HG03457 (cell line): Measurements from ENCODE around the gene CLIP1.

Experiments
- ATAC-seq: cut with Tn5 transposase; IDR thresholded peaks from one replicate; pipeline ENCODE4 v1.9.1; 2021; ENCODE audit warnings: moderate number of reproducible peaks; ENCODE audit not compliant: unreplicated experiment

Gene CLIP1

DNA sequence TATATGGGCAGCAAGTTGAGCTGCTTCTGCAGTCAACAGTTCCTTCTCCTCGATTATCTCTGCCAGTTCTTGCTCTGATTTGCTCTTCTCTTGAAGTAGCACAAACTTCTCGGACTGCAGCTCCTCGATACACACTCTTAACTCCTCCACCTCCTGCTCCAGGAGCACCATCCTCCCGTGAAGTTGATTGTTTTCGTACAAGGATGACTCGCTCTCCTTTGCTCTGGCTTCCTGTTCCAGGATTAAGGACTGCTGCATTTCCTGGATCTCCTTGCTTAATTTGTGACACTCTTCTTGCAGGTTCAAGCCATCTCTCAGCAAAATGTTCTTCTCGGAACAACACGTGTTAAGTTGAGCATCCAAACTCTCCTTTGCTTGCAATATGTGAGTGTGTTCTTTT lies 100.0 kb downstream of the CLIP1 start:
- no peak for ATAC-seq

DNA sequence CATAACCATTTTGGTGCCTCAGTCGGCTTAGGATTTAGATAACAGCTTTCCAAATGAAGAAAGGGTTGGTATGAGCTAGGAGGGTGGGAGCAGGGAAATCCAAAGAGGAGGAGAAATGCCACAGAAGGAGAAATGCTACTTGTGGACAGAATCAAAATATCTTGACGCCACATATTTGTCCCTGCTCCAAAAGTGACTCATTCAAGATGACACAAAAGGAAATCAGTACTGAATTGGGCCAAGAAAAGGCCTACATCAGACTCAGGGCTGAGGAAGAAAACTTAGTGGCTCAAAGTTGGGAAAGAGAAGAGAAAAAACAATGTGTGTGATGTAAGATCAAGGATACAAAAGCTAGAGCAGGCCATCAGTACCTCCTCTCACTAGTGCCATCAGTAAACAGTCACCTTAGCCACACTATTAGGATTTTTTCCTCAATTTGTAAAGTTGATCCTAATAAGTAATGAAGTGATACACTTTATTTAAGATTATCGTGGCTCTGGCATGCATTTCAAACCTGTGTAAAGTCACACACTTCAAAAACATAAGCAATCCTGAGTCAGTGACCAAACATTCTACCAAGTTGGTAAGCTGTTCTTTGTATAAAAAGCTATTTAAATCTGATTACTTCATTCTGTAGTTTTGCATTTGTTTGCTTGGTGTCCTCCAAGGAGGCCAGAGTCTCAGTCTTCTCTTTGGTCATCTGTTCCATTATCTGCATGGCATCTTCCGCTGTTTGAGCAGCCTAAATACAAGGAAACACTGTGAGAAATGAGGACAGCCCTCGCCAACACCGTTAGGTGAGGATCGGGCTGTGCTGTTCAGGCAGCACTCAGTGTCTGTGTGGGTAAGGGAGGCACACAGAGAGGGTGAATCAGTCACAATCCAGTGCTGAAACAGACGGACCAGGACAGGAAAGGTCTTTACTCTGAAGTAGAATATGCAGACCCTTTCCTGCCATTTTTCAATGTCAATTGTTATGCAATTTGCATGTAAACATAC lies 103.6 kb downstream of the CLIP1 start:
- ATAC-seq = no peak

DNA sequence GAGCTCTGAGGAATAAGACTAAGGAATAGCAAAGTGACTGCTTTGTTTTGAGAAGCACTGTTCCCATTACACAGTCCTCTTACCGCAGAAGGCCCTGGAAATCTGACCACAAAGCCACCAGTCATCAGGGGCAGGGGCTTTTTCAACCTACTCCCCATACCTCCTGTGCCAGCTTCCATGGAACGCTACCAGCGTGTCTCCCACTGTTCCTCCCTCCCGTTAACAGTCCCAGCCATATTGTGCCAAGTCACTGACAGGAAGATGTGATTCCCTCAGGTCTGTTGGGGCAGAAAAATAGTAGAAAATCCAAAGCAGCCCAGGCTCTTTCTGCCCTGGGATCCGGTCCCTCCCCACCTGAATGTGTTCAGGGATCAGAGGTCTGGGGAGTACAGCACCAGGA lies 109.5 kb downstream of the CLIP1 start:
- ATAC-seq = no peak

DNA sequence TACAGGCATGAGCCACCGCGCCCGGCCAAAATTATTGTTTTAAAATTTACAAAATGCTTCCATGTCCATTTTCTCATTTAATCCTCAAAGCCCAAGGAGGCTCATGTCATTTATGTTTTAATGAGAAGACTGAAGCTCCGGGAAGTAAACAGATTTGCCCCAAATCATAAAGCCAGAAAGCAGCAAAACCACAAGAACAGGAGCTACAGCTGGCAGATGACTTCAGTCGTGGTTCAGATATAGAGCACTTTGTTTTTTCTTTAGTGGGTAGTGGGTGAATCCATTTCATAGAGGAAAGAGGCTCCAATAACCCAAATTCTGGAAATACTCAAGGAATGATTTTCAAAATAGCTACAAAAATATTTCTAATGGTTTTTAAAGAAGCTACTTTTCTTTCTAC lies 110.8 kb downstream of the CLIP1 start:
- ATAC-seq = no peak

DNA sequence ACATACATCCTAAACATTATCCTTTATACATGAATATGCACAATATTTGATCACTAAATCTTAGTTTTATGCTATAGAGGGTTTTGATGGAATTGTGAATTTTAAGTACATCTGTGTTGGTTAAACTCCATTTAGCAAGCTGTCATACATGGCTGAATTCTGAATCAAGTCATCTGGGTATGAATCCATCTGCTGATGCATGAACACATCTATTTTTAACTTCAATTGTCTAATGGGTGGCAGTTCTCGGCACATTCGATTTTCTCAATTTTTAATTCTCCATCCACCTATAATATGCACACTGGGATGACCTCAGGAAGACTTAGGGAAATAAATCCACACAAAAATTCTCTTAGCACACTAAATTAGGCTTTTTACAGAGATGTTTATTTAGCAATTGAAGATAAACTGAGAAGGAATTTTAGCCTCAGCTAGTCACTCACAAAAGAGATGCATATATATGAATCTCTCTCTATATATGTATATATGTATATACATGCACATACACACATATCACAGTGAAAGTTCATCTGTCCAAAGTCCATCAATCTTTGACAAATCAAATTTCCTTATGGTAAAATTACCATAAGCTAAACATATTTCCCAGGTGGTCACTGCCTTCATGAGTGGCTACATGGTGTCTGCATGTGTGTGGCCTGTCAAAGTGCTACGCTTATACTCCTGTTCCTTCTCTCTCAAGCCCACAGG lies 111.7 kb downstream of the CLIP1 start:
- no peak for ATAC-seq

DNA sequence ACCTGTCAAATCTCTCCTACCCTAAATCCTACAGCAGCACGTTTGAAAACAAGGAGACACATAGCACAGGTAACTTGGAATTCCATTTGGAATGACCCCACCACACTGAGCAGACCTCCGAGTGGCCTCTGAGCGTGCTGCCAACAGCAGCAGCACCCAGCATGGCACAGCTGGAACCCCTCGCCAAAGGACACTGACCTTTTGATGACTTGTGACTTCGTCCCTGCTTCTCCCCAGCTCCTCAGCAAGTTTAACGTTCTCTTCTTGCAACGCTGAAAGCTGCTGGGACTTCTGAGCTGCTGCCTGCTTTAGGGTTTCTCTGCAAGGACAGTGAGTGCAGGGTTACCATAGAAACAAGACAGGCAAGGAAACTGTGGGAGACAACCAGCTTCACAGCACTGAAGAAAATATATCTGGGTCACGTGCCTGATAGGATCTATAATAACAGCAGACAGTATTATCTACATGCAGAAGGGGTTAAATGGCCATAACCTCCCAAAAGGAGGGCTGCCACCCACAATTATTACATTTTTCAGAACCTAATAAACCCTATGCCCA lies 112.8 kb downstream of the CLIP1 start:
- no peak for ATAC-seq

DNA sequence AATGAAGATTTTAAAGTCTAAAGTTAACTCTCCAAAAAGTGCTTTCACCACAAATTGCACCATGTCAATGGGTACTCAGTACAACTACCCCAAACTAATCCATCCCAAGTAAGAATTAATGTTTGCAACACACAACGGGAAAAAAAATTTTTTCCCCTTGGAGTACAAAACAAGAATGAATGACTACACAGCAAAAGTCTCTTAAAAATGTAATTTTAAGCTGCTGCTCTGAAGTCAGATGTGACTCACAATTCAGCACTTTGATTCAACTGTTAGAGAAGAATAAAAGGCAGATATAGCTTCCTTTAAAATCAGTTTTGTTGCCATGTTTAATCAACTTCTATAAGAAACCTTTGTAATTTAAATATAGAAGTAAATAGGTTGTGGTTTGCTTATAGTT lies 113.7 kb downstream of the CLIP1 start:
- no peak for ATAC-seq

DNA sequence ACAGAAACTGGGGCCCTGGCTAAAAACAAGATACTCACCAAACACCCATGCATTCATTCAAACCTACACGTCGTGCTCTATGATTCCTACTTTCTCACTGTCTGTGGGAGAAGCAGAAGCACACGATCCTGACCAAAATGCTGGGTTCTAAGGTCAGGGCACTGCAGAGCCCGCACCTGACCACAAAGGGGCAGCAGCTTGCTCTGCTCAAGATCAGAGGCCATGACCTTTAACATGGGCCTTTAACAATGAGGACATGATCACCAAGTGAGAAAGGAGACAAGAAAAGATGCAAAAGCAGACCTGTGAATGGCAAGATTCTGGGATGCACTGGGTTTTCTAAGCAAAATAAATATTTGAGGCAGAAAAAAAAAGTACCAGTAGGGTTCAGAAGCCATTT lies 116.1 kb downstream of the CLIP1 start:
- no peak for ATAC-seq

DNA sequence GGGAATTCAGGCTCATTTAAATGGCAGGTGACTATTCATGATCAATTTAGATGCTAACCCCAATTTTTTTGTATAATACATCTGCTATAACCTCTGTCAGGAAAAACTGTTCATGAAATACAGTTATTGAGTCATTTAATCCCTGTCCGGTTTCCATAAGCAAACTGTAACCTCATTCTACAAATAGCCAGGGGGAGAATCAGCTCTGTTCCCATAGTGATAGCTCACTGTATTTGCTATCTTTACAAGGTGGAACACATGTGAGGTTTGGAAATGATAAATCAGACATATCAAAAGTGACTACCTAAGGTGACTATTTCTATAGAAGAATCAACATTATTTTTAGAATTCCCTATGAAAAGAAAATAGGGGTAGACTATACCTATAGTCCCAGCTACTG lies 117.5 kb downstream of the CLIP1 start:
- no peak for ATAC-seq

DNA sequence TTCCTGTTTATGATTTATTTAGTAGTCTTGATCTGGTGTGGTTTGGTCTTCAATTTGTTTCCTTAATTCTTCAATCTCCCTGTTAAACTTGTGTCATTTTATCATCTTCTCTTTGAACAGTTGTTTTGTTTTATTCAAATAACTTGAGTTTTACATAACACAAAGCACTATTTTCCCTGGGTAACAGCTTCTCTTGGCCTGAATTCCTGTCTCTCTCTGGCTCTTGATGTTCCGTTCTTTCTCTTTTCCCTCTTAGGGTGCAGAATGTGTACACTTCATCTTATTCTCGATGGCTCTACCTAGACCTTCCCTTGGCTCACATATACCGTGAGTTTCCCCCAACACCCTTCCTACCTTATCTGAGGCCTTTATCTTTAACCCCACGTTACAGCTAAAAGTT lies 119.4 kb downstream of the CLIP1 start:
- no peak for ATAC-seq

DNA sequence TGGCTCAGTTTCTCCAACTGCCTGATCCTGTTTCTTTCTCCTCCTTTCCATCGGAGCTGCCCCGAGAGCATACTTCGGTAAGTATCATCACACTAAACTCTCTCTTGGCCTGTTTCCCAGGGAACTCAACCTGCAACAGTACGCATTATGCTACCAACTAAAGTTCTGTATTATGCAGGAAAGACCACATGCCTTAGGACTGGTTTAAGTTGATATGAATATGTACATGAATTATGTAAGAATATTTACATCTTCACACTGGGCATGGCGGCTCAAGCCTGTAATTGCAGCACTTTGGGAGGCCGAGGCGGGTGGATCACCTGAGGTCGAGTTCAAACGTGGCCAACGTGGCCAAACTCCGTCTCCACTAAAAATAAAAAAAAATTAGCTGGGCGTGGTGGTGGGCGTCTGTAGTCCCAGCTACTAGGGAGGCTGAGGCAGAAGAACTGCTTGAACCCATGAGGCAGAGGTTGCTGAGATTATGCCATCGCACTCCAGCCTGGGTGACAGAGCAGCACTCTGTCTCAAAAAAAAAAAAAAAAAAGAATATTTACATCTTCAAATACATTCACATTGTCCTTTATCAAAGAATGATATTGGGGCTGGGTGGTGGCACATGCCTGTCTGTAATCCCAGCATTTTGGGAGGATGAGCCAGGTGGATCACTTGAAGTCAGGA lies 124.3 kb downstream of the CLIP1 start:
- ATAC-seq = no peak

DNA sequence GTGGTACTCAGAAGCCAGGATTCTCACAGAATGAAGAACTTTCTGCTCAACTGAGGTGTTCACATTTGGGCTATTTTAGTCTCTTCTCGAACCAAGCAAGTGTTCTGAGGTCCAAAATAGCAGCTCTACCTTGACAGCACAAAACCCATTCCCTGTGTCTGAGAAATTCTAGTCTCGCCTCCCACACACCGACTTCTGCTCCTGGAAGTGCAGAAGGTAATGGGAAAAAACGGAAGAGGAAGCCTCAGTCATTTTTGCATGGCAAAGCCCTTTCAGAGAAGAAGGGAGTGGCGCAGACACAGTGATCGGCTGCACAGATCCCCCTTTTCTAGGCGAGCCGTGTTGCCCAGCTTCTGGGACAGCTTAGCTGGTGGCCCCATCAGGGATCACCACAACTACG lies 125.0 kb downstream of the CLIP1 start:
- ATAC-seq = no peak

DNA sequence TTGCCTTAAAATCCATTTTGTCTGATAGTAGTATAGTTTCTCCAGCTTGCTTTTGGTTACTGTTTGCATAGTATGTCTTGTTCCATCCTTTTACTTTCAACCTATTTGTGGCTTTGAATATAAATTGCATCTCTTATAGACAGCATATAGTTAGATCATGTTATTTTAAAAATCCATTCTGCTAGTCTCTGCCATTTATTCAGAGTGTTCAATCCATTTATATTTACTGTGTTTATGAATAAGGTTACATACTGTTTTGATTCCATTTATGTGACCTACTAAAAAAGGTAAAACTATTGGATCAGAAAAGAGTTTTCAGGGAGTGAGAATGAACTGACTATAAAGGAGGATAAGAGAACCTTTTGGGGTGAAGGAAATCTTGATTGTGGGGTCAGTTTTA lies 126.6 kb downstream of the CLIP1 start:
- ATAC-seq = no peak

DNA sequence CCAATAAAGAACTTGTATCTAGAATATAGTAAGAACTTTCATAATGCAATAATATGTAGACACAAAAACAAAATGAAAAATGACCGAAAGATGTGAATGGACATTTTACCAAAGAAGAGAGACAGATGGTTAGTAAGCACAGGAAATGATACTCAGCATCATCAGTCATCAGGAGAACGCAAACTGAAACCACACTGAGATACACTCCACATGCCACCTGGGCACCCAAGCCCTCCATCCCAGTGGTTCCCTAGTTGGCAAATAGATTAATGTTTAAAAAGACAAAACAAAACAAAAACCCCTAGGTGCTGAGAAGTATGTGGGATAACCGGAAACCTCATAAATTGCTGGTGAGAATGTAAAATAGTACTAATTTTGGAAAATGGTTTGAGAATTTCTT lies 129.4 kb downstream of the CLIP1 start:
- peak; percentile 83 for ATAC-seq

DNA sequence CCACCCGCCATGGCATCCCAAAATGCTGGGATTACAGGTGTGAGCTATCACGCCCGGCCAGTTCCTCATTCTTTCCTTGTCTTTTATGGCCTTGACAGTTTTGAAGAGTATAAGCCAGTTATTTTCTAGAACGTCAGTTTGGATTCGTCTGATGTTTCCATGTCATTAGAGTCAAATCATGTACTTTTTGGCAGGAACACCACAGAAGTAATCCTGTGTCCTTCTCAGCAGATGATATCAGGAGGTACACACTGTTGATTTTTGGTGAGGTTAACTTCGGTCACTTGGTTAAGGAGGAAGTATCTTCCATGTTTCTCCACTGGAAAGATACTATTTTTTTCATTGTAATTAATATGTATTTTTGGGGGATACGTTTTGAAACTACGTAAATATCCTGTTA lies 131.0 kb downstream of the CLIP1 start:
- ATAC-seq = no peak

DNA sequence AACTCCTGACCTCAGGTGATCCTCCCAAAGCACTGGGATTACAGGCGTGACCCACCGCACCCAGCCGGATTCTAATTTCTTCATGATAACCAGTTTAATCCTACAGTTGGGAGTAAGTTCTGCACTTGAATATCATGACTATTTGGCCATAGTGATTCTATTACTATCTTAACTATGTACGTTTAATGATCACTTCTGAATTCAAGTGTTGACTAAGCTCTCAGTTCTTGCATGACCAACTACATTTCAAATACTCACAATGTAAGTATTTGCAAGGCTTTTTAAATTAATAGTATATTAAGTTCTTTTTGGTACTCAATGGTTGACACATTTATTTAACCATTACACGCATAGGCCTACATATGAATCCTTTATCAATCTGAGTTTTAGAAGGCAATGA lies 138.8 kb downstream of the CLIP1 start:
- ATAC-seq = no peak

DNA sequence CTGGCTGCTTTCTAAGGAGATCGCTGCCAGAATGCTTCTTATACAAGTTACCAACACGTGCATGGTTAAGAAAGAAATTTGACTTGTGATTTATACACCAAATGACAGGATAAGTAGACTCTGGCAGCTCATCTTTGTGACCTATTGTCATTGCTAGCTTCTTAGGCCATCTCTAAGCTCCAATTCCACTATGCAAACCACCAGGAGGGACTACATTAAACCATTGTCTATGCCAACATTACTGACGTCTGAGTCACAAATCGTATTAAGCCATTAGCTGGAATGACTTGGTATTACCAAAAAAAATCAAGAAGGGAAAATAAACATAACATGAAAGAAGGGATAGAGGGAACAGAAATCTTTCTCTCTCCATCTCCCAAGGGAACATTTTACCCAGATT lies 140.4 kb downstream of the CLIP1 start:
- no peak for ATAC-seq

DNA sequence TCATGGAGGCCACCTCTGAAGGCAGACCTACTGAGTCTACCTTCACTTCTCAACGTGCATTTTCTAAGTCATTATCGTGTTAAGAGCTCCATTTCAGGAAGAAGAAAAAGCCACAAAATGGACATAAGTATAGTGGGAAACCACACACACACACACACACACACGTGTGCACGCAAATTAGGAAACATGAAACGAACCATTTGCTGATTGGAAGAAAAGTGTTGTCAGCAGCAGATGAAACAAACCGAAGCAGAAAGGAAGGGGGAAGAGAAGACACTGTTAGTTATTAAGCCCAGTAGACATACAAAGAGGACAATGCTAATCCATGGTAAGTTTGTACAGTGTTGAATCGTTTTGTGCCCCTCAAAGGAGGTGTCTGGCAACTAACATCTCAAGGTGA lies 146.2 kb downstream of the CLIP1 start:
- ATAC-seq = no peak

DNA sequence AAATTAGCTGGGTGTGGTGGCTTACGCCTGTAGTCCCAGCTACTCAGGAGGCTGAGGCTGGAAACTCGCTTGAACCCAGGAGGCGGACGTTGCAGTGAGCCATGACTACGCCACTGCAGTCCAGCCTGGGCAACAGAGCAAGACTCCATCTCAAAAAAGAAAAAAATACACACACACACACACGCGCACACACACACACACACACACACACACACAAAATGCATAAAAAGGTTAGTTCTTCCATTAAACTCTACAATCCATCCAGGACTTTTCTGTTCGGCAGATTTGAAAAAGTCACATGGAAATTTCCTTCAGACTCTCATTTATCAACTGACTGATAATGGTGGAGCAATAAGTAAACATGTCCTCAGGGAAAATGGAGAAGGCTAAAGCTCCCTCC lies 147.0 kb downstream of the CLIP1 start:
- no peak for ATAC-seq

DNA sequence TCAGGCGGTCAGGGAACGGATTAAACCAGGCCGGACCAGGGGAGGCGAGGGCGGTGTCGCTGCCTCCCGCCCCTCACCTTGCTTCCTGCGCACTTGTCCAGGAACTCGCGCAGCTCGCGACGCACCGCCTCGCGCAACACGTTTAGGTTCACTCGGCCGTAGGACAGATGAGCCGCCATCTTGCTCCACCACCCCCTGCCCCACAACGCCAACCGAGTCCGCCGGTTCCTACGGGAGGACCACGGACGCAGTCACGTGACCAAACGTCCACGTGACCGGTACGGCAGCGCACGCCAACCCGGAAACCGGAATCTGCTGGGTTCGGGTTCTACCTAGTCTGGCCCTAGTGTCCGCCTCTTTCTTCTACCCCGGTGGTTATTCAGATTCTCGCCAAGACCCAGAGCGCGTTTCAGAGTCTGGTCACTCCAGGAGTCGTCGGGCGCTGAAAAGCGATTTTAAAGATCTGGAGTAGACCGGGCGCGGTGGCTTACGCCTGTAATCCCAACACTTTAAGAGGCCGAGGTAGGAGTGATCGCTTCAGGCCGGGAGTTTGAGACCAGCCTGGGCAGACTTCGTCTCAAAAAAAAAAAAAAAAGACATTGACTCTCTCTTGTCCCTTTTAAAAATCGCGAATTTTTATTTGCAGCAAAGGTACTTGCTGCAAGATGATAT lies 156.1 kb downstream of the CLIP1 start, which contains the start of gene VPS33A:
Gene VPS33A (minus strand): TSS at position 265 of the 672 bp plus-strand sequence. CDS start 86 bp downstream, at position 179.
- peak; percentile 80 for ATAC-seq

DNA sequence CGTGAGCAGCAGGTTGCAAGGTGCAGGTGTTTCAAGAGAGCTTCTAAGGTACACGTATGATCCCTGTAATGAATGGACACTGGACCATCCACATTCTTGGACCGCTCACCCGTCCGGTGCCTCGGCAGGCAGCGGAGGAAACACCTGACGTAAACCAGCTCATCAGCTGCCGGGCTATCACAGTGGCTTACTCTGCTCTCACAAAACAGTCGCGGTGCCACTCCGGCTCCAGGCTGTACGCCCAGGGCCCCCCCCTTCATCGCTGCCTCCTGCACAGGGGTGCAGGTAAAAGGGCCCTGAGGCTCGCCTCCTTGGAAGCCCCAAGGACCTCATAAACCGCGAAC lies 156.6 kb downstream of the CLIP1 start:
- ATAC-seq = peak; percentile 28
